HepG2 (cell line): ENCODE measurements around the gene DCTN1. TPM values are rescaled to one million over a fixed set of nuclear protein-coding genes. Genes with fewer than 3 reads are reported as not detected.
A peak's percentile ranks its signal among the peaks of the same experiment; 100 is the strongest.

ENCODE experiments used
- CBX1 ChIP-seq: IDR thresholded peaks from one replicate; pipeline ENCODE4 v1.6.1; 2016; ENCODE audit warnings: antibody characterized with exemption, low read depth
- CCAR2 ChIP-seq: fragments of 200-400 bp; formaldehyde crosslinking; optimal IDR thresholded peaks from 2 replicates; pipeline ENCODE3; 2018; ENCODE audit warnings: low read depth, mild to moderate bottlenecking, low read length, moderate library complexity
- CEBPG ChIP-seq: IDR thresholded peaks from 2 replicates; pipeline ENCODE4 v1.6.1; 2016
- EZH2 ChIP-seq: conservative IDR thresholded peaks from 2 replicates; pipeline ENCODE4 v1.6.1; 2012; ENCODE audit warnings: mild to moderate bottlenecking, low read depth, low read length, moderate library complexity
- HNF4A ChIP-seq: sonication (generic); formaldehyde crosslinking; IDR thresholded peaks from 2 replicates; pipeline ENCODE4 v1.4.0; 2020; ENCODE audit warnings: missing genetic modification reagents
- IRF2 ChIP-seq: IDR thresholded peaks from 2 replicates; pipeline ENCODE4 v1.6.1; 2018; ENCODE audit warnings: missing genetic modification reagents, missing compliant biosample characterization
- MIXL1 ChIP-seq: IDR thresholded peaks from 2 replicates; pipeline ENCODE4 v1.6.1; 2016
- NAIF1 ChIP-seq: sonication (generic); formaldehyde crosslinking; IDR thresholded peaks from 2 replicates; pipeline ENCODE4 v1.5.0; 2020; ENCODE audit warnings: mild to moderate bottlenecking, missing genetic modification reagents, borderline replicate concordance
- NCOA1 ChIP-seq: sonication (generic); formaldehyde crosslinking; IDR thresholded peaks from 2 replicates; pipeline ENCODE4 v1.9.0; 2021; ENCODE audit warnings: missing genetic modification reagents
- NRL ChIP-seq: sonication (generic); formaldehyde crosslinking; IDR thresholded peaks from 2 replicates; pipeline ENCODE4 v1.5.0; 2020; ENCODE audit warnings: missing genetic modification reagents, mild to moderate bottlenecking, moderate library complexity, borderline replicate concordance
- RBM39 ChIP-seq: fragments of 200-400 bp; formaldehyde crosslinking; IDR thresholded peaks from one replicate; pipeline ENCODE4 v1.6.1; 2018; ENCODE audit warnings: antibody characterized with exemption, mild to moderate bottlenecking, low read depth, low read length; ENCODE audit not compliant: poor library complexity, severe bottlenecking
- SALL2 ChIP-seq: sonication (generic); formaldehyde crosslinking; IDR thresholded peaks from 2 replicates; pipeline ENCODE4 v1.8.1; 2023; ENCODE audit warnings: mild to moderate bottlenecking, missing genetic modification reagents, inconsistent platforms
- TFAP4 ChIP-seq: sonication (generic); IDR thresholded peaks from 2 replicates; pipeline ENCODE4 v1.6.1; 2016; ENCODE audit warnings: low read depth, borderline replicate concordance
- ZEB1 ChIP-seq: IDR thresholded peaks from 2 replicates; pipeline ENCODE4 v1.6.1; 2012; ENCODE audit warnings: mild to moderate bottlenecking, low read depth, inconsistent platforms; ENCODE audit not compliant: insufficient replicate concordance
- ZNF234 ChIP-seq: sonication (generic); formaldehyde crosslinking; conservative IDR thresholded peaks from 2 replicates; pipeline ENCODE4 v1.5.1; 2020; ENCODE audit warnings: mild to moderate bottlenecking, missing genetic modification reagents
- ZNF281 ChIP-seq: sonication (generic); formaldehyde crosslinking; IDR thresholded peaks from 2 replicates; pipeline ENCODE4 v1.4.0; 2020; ENCODE audit warnings: missing genetic modification reagents, borderline replicate concordance
- ZNF570 ChIP-seq: sonication (generic); formaldehyde crosslinking; IDR thresholded peaks from 2 replicates; pipeline ENCODE4 v1.4.0; 2020; ENCODE audit warnings: mild to moderate bottlenecking, missing genetic modification reagents, borderline replicate concordance
- ZNF614 ChIP-seq: IDR thresholded peaks from 2 replicates; pipeline ENCODE4 v1.6.1; 2018; ENCODE audit warnings: missing biosample characterization, missing genetic modification reagents, inconsistent platforms, borderline replicate concordance
- ZNF674 ChIP-seq: sonication (generic); formaldehyde crosslinking; IDR thresholded peaks from 2 replicates; pipeline ENCODE4 v1.5.0; 2020; ENCODE audit warnings: low read depth, mild to moderate bottlenecking, missing genetic modification reagents
- ZNF777 ChIP-seq: sonication (generic); formaldehyde crosslinking; IDR thresholded peaks from 2 replicates; pipeline ENCODE4 v1.4.0; 2020; ENCODE audit warnings: missing genetic modification reagents
- polyA plus RNA-seq, 8 experiments: library from polyadenylated mRNA; depleted of rRNA in 3 of 8; stranded (reverse) in 7 of 8; unstranded in 1 of 8; fragments of >200 nt; fragmentation: Illumina TruSeq in 4 of 8; extraction: Trizol in 4 of 8; gene quantifications; 2 replicates each; pipeline versions ENCODE4 v1.2.1 to v1.2.3, GENCODE V29; 2011 to 2016; ENCODE audit warnings: low read depth in 4 of 8, missing spikeins in 1 of 8, mixed read lengths in 1 of 8; ENCODE audit not compliant: insufficient read depth in 1 of 8
- total RNA-seq, 5 experiments: library from RNA; depleted of rRNA; stranded (reverse); fragments of >200 nt; fragmentation: Illumina TruSeq; extraction: Trizol; gene quantifications; 2 replicates each; pipeline ENCODE4 v1.2.3, GENCODE V29; 2016; ENCODE audit warnings: low read depth in 1 of 5
- TF ChIP-seq, protein P1 (sequence below): sonication (generic); formaldehyde crosslinking; IDR thresholded peaks from 2 replicates; pipeline ENCODE4 v1.4.0; 2020; ENCODE audit warnings: mild to moderate bottlenecking, missing genetic modification reagents

DCTN1 gene
- total and polyA plus RNA-seq, 2 of the 13 experiments (the other 11 are each of a cell fraction or from before 2014, with no cell fraction given) = 73.2 to 122 TPM

- TF ChIP-seq, protein P1, sequence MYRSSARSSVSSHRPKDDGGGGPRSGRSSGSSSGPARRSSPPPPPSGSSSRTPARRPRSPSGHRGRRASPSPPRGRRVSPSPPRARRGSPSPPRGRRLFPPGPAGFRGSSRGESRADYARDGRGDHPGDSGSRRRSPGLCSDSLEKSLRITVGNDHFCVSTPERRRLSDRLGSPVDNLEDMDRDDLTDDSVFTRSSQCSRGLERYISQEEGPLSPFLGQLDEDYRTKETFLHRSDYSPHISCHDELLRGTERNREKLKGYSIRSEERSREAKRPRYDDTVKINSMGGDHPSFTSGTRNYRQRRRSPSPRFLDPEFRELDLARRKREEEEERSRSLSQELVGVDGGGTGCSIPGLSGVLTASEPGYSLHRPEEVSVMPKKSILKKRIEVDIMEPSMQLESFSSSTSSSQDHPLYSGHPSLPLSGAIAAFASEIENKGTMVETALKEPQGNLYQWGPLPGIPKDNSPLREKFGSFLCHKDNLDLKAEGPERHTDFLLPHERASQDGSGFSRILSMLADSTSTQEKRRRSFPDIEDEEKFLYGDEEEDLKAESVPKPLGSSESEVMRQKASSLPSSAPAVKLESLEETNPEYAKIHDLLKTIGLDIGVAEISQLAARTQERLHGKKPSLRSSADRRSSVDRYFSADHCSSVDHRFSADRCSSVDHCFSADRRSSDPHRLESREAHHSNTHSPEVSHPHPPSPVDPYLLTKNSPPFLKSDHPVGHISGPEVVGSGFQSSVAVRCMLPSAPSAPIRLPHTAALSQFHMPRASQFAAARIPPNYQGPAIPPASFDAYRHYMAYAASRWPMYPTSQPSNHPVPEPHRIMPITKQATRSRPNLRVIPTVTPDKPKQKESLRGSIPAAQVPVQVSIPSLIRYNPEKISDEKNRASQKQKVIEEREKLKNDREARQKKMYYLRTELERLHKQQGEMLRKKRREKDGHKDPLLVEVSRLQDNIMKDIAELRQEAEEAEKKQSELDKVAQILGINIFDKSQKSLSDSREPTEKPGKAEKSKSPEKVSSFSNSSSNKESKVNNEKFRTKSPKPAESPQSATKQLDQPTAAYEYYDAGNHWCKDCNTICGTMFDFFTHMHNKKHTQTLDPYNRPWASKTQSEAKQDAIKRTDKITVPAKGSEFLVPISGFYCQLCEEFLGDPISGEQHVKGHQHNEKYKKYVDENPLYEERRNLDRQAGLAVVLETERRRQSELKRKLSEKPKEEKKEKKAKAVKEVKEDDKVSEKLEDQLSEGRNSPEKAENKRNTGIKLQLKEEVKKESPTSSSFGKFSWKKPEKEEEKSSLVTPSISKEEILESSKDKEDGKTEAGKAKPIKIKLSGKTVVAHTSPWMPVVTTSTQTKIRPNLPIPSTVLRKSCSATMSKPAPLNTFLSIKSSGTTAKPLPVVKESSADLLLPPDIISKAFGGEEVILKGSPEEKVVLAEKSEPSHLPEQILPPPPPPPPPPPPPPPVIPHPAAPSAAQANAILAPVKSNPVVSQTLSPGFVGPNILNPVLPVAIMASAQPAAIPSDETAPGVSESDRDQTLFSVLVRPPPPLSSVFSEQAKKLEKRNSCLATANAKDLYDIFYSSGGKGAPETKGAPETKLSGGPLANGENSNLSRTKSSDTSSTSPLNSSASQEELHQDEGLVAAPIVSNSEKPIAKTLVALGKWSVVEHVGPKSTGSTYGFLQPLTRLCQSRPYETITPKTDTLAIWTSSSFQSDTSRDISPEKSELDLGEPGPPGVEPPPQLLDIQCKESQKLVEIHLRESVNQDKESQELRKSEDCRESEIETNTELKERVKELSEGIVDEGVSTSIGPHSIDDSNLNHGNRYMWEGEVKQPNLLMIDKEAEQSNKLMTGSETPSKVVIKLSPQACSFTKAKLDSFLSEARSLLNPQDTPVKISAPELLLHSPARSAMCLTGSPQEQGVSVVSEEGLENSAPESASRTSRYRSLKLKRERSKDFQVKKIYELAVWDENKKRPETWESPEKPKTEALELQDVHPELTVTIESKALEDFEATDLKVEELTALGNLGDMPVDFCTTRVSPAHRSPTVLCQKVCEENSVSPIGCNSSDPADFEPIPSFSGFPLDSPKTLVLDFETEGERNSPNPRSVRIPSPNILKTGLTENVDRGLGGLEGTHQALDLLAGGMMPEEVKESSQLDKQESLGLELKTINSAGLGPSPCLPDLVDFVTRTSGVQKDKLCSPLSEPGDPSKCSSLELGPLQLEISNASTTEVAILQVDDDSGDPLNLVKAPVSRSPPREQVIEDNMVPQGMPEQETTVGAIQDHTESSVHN (CRISPR knock-in tag) = no peak
- TF ChIP-seq ZNF777 (CRISPR knock-in tag) = no peak
- peak; percentile 60 for TF ChIP-seq ZEB1
- TF ChIP-seq SALL2 (CRISPR knock-in tag) = no peak
- TF ChIP-seq CEBPG (CRISPR knock-in tag) = no peak
- no peak for TF ChIP-seq EZH2
- peak; percentile 51; the same call in 1 of the 2 replicates for TF ChIP-seq HNF4A (CRISPR knock-in tag)
- peak; percentile 5 for TF ChIP-seq CBX1
- no peak for TF ChIP-seq ZNF234 (CRISPR knock-in tag)
- no peak for TF ChIP-seq ZNF281 (CRISPR knock-in tag)
- TF ChIP-seq MIXL1 (CRISPR knock-in tag) = no peak
- TF ChIP-seq RBM39 = no peak
- peak; percentile 96 for TF ChIP-seq TFAP4
- no peak for TF ChIP-seq IRF2 (CRISPR knock-in tag)
- no peak for TF ChIP-seq NAIF1 (CRISPR knock-in tag)
- no peak for TF ChIP-seq NRL
- TF ChIP-seq ZNF674 (CRISPR knock-in tag) = no peak
- TF ChIP-seq CCAR2 = no peak
- no peak for TF ChIP-seq NCOA1
- no peak for TF ChIP-seq ZNF570 (CRISPR knock-in tag)
- TF ChIP-seq ZNF614 (CRISPR knock-in tag) = no peak
Measured at GRCh38 chr2:74425523-74425922, 45.4 kb upstream of the DCTN1 start (continued).
